SK-N-SH (cell line): ENCODE results near the gene UBXN2A. TPM values are rescaled to one million over a fixed set of nuclear protein-coding genes. Genes with fewer than 3 reads are reported as not detected.
A peak's percentile ranks its signal among the peaks of the same experiment; 100 is the strongest.

Source experiments
- CTCF ChIA-PET: fragments of 300-600, 350-600 bp; formaldehyde crosslinking; extraction: SDS; loops from one replicate; lab custom pipeline; 2021; lab: Yijun Ruan, JAX
- POLR2A ChIA-PET: fragments of 350-600 bp; sonication (Branson Sonifier 250); formaldehyde crosslinking; extraction: SDS; loops from one replicate; lab custom pipeline; 2020; ENCODE audit warnings: antibody characterized with exemption, inconsistent platforms; lab: Yijun Ruan, JAX
- DNase-seq: peaks from one replicate; pipeline ENCODE4 v3.0.0; 2012
- H2AFZ ChIP-seq: fragments of 200-600 bp; sonication (generic); 2 replicates; pipeline ENCODE4 v1.8.1; 2016; ENCODE audit warnings: antibody characterized with exemption, mild to moderate bottlenecking, low read depth
- H3F3A ChIP-seq: fragments of 200-600 bp; sonication (generic); replicated peaks from 2 replicates; pipeline ENCODE3; 2016; ENCODE audit warnings: antibody characterized with exemption, mild to moderate bottlenecking; ENCODE audit not compliant: insufficient read depth
- H3K27ac ChIP-seq, 2 experiments: fragments of 200-500 bp in 1 of 2; fragments of 200-600 bp in 1 of 2; sonication (Bioruptor generic) in 1 of 2; sonication (generic), shearing (Covaris generic) in 1 of 2; 2 replicates each; pipeline versions ENCODE4 v1.5.1 to v1.6.1; 2014 to 2016; ENCODE audit warnings: low read depth in 2 of 2, inconsistent platforms in 1 of 2, low read length in 1 of 2, mild to moderate bottlenecking in 1 of 2, mixed read lengths in 1 of 2
- H3K27me3 ChIP-seq: fragments of 200-600 bp; sonication (generic), shearing (Covaris generic); 2 replicates; pipeline ENCODE4 v1.6.1; 2016; ENCODE audit warnings: mixed run types; ENCODE audit not compliant: insufficient read depth
- H3K36me3 ChIP-seq, 2 experiments: fragments of 200-500 bp in 1 of 2; fragments of 200-600 bp in 1 of 2; sonication (Bioruptor generic) in 1 of 2; sonication (generic) in 1 of 2; replicated peaks in 1 of 2; 2 replicates each; pipeline versions ENCODE3 to v1.5.1; 2014 to 2016; ENCODE audit warnings: low read length in 1 of 2, mild to moderate bottlenecking in 1 of 2; ENCODE audit not compliant: insufficient read depth in 2 of 2, control insufficient read depth in 1 of 2
- H3K4me1 ChIP-seq, 2 experiments: fragments of 200-500 bp in 1 of 2; fragments of 200-600 bp in 1 of 2; sonication (Bioruptor generic) in 1 of 2; sonication (generic), shearing (Covaris generic) in 1 of 2; 2 replicates each; pipeline versions ENCODE4 v1.5.1 to v1.6.1; 2014 to 2016; ENCODE audit warnings: low read depth in 1 of 2, low read length in 1 of 2, mixed run types in 1 of 2; ENCODE audit not compliant: insufficient read depth in 2 of 2, control insufficient read depth in 1 of 2
- H3K4me2 ChIP-seq: fragments of 200-600 bp; sonication (generic), shearing (Covaris generic); 2 replicates; pipeline ENCODE4 v1.6.1; 2017; ENCODE audit warnings: mixed run types
- H3K4me3 ChIP-seq, 2 experiments: fragments of 200-500 bp in 1 of 2; fragments of 200-600 bp in 1 of 2; sonication (Bioruptor generic) in 1 of 2; sonication (generic), shearing (Covaris generic) in 1 of 2; 2 replicates each; pipeline versions ENCODE4 v1.5.1 to v1.8.1; 2014 to 2016; ENCODE audit warnings: low read depth in 2 of 2, inconsistent platforms in 1 of 2, low read length in 1 of 2, mild to moderate bottlenecking in 1 of 2, mixed read lengths in 1 of 2, moderate library complexity in 1 of 2
- H3K79me2 ChIP-seq: fragments of 200-600 bp; sonication (generic); 2 replicates; pipeline ENCODE4 v1.8.1; 2017; ENCODE audit warnings: mild to moderate bottlenecking; ENCODE audit not compliant: insufficient read depth
- H3K9ac ChIP-seq: fragments of 200-600 bp; sonication (generic); 2 replicates; pipeline ENCODE4 v1.6.1; 2017; ENCODE audit warnings: mixed run types
- H3K9me2 ChIP-seq: fragments of 200-600 bp; sonication (generic); 2 replicates; pipeline ENCODE4 v1.6.1; 2017; ENCODE audit warnings: mixed run types
- H3K9me3 ChIP-seq: fragments of 200-600 bp; sonication (generic); 2 replicates; pipeline ENCODE4 v1.6.1; 2017; ENCODE audit warnings: mixed run types, mild to moderate bottlenecking, moderate library complexity
- H4K20me1 ChIP-seq: fragments of 200-600 bp; sonication (generic); 2 replicates; pipeline ENCODE4 v1.6.1; 2017; ENCODE audit warnings: mild to moderate bottlenecking, mixed run types; ENCODE audit not compliant: insufficient read depth
- CHD2 ChIP-seq: fragments of 150-350 bp; IDR thresholded peaks from 2 replicates; pipeline ENCODE4 v1.6.1; 2018; ENCODE audit warnings: low read length; ENCODE audit not compliant: partially characterized antibody
- EP300 ChIP-seq, 2 experiments: IDR thresholded peaks; 2 replicates each; pipeline versions ENCODE4 v1.4.0 to v1.6.1; 2012; ENCODE audit warnings: borderline replicate concordance in 1 of 2, low read depth in 1 of 2, low read length in 1 of 2
- EZH2phosphoT487 ChIP-seq: fragments of 200-600 bp; sonication (generic); IDR thresholded peaks from 2 replicates; pipeline ENCODE4 v1.6.1; 2017; ENCODE audit warnings: low read depth, mixed run types, mild to moderate bottlenecking, antibody characterized with exemption, moderate library complexity, borderline replicate concordance
- FOXJ3 ChIP-seq: sonication (generic); formaldehyde crosslinking; IDR thresholded peaks from 2 replicates; pipeline ENCODE4 v1.5.1; 2020; ENCODE audit warnings: mild to moderate bottlenecking, missing genetic modification reagents
- FOXM1 ChIP-seq: IDR thresholded peaks from 2 replicates; pipeline ENCODE4 v1.4.0; 2012; ENCODE audit warnings: low read depth, mild to moderate bottlenecking
- GATA2 ChIP-seq: sonication (generic); formaldehyde crosslinking; IDR thresholded peaks from 2 replicates; pipeline ENCODE4 v1.5.0; 2020; ENCODE audit warnings: mild to moderate bottlenecking, missing genetic modification reagents
- JUND ChIP-seq: IDR thresholded peaks from 2 replicates; pipeline ENCODE4 v1.4.0; 2012
- MAX ChIP-seq: IDR thresholded peaks from 2 replicates; pipeline ENCODE4 v1.4.0; 2012; ENCODE audit warnings: low read depth
- MXI1 ChIP-seq: IDR thresholded peaks from 2 replicates; pipeline ENCODE4 v1.6.1; 2012; ENCODE audit warnings: mild to moderate bottlenecking, low read depth, low read length, improper control_type of control experiment
- PBX3 ChIP-seq: IDR thresholded peaks from 2 replicates; pipeline ENCODE4; 2012
- RAD21 ChIP-seq: IDR thresholded peaks from 2 replicates; pipeline ENCODE4 v1.6.1; 2012; ENCODE audit warnings: mild to moderate bottlenecking, low read length
- REST ChIP-seq: IDR thresholded peaks from 2 replicates; pipeline ENCODE4 v1.6.1; 2012; ENCODE audit warnings: mild to moderate bottlenecking, low read depth, low read length, moderate library complexity
- RXRA ChIP-seq: IDR thresholded peaks from 2 replicates; pipeline ENCODE4 v1.4.0; 2012; ENCODE audit warnings: low read depth, mild to moderate bottlenecking, borderline replicate concordance
- SIN3A ChIP-seq: IDR thresholded peaks from 2 replicates; pipeline ENCODE4 v1.6.1; 2012; ENCODE audit warnings: low read depth, mild to moderate bottlenecking, low read length, moderate library complexity, borderline replicate concordance
- TAF1 ChIP-seq: IDR thresholded peaks from 2 replicates; pipeline ENCODE4 v1.6.1; 2012; ENCODE audit warnings: low read depth, mild to moderate bottlenecking, low read length, moderate library complexity, borderline replicate concordance
- USF2 ChIP-seq: fragments of 150-350 bp; IDR thresholded peaks from 2 replicates; pipeline ENCODE4 v1.6.1; 2017; ENCODE audit warnings: antibody characterized with exemption, low read length, low read depth, borderline replicate concordance
- YY1 ChIP-seq: IDR thresholded peaks from 2 replicates; pipeline ENCODE4 v1.4.0; 2012; ENCODE audit warnings: low read depth, mild to moderate bottlenecking
- WGBS: methylation state at CpG from one replicate; pipeline ENCODE4 v1.1.6; 2017; ENCODE audit warnings: low lambda C conversion rate; 5-methylcytosine and 5-hydroxymethylcytosine counted together
- polyA plus RNA-seq, 3 experiments: library from polyadenylated mRNA; depleted of rRNA; stranded (reverse); fragments of >200 nt; gene quantifications; 2 replicates each; pipeline ENCODE4 v1.2.3, GENCODE V29; 2012

UBXN2A gene
- polyA plus RNA-seq, 1 of the 3 experiments (the other 2 are of a cell fraction): 5.8 TPM

- Histone ChIP-seq H3K4me1 (peaks cover 11 to 14% of the 10 kb centered on the region in 2 experiments; a peak in 3 of 4 replicates), H3F3A (peaks cover 11% of the 10 kb centered on the region)
- DNase-seq: peak; percentile 44
- CTCF ChIA-PET: interaction anchor here (0.6 to 3.3 kb wide), 8 partner anchors 10 to 144 kb away, joined by 3 to 42 read pairs (median 6); partner anchors contain the start of genes ATAD2B and TP53I3
- TF ChIP-seq MAX (0 out of 2 replicates have a peak, but pooled peaks have one; percentile 3), USF2 (no peak), MXI1 (0 out of 2 replicates have a peak, but pooled peaks have one; percentile 27), JUND (no peak), PBX3 (peak; percentile 68), YY1 (no peak), FOXM1 (no peak)
- TF ChIP-seq, all 33 proteins: peak for 3
- Histone ChIP-seq H3K9me2 (no peaks in the 10 kb centered on the region), H4K20me1 (peaks cover 10% of the 10 kb centered on the region; the same call in 1 of the 2 replicates), H3K4me2 (peak overlapping the region; percentile 84), H3K9ac (peak overlapping the region; percentile 69), H3K27me3 (no peaks in the 10 kb centered on the region), H3K4me3 (peak overlapping the region; percentile 73 to 91), H3K9me3 (no peaks in the 10 kb centered on the region), H3K36me3 (peaks cover 0 to 6% of the 10 kb centered on the region in 2 experiments), H3K27ac (peak overlapping the region; percentile 63 to 88), H3K79me2 (peaks cover 54% of the 10 kb centered on the region), H2AFZ (peak overlapping the region; percentile 93)
- POLR2A ChIA-PET: interaction anchor here (0.5 to 4.5 kb wide), 9 partner anchors 14 to 1312 kb away, joined by 3 to 53 read pairs (median 4); partner anchors contain the start of genes ATAD2B, SF3B6, TP53I3 and WDCP
- 2% methylated on average over 23 of the region's 46 CpGs for WGBS
Measured at GRCh38 chr2:23940718-23941620, 706 bp downstream of the UBXN2A start.

GRCh38 chr2:23941644-23942043 is 1.4 kb downstream of the UBXN2A start:
- Histone ChIP-seq H3K79me2 (peaks cover 61% of the 10 kb centered on the region), H3K27me3 (no peaks in the 10 kb centered on the region), H3K27ac (no peak overlapping the region), H3K9me2 (no peaks in the 10 kb centered on the region), H3F3A (peaks cover 11% of the 10 kb centered on the region), H3K36me3 (peaks cover 0 to 6% of the 10 kb centered on the region in 2 experiments), H3K4me2 (peak overlapping the region; percentile 84), H3K4me1 (peaks cover 11 to 14% of the 10 kb centered on the region in 2 experiments; a peak in 3 of 4 replicates), H3K9me3 (no peaks in the 10 kb centered on the region), H3K9ac (peak overlapping the region; percentile 69; the same call in 1 of the 2 replicates)
- no peak for DNase-seq
- POLR2A ChIA-PET: interaction anchor here (0.5 to 4.5 kb wide), 2 partner anchors 15 to 1311 kb away, joined by 3 to 53 read pairs; partner anchors contain the start of gene ATAD2B
- WGBS: 97% methylated on average over 8 of the region's 8 CpGs
- CTCF ChIA-PET: interaction anchor here (0.6 to 2.1 kb wide), 3 partner anchors 15 to 45 kb away, joined by 3 to 15 read pairs (median 3); partner anchors contain the start of gene ATAD2B
- TF ChIP-seq TAF1 (no peak), JUND (no peak), RXRA (no peak), YY1 (no peak), EP300 (IDR thresholded peaks at IDR 0.05; ENCODE audit: borderline replicate concordance in 1 of 2, low read depth in 1 of 2, low read length in 1 of 2) (no peak), GATA2 (CRISPR knock-in tag) (no peak), MXI1 (no peak), EZH2phosphoT487 (no peak), SIN3A (no peak), CHD2 (no peak), FOXJ3 (CRISPR knock-in tag) (no peak), REST (no peak), RAD21 (no peak)
- TF ChIP-seq, all 33 proteins: peak for 0
- H4K20me1 ChIP-seq: peaks cover 10% of the 10 kb centered on the region; the same call in 1 of the 2 replicates
- H3K4me3 ChIP-seq: peak overlapping the region; percentile 73 to 91
- H2AFZ ChIP-seq: no peak overlapping the region
